Activated CD8-positive, alpha-beta T cell treated with anti-CD3 and anti-CD28 coated beads, Interleukin-2, amount 10 ng/mL, durations not matched to agents 7 days and 5 days (primary cell): ENCODE results near the gene IFRD1. TPM values are rescaled to one million over a fixed set of nuclear protein-coding genes. Genes with fewer than 3 reads are reported as not detected.
"Not testable (repeated sequence)": the region's sequence is repeated elsewhere in the genome, so short reads cannot be mapped to it uniquely, and the experiment has no call there.

Experiments used
- ATAC-seq: fragments of 150-1000 bp; cut with Tn5 transposase; one replicate; pipeline ENCODE4 v1.10.0; 2021; ENCODE audit warnings: moderate library complexity
- CTCF ChIA-PET: fragments of 350-600 bp; sonication (Branson Sonifier 250); formaldehyde crosslinking; loops from one replicate; lab custom pipeline; 2021; ENCODE audit warnings: antibody characterized with exemption; lab: Charles Lee
- POLR2A ChIA-PET: fragments of 350-600 bp; sonication (Branson Sonifier 250); formaldehyde crosslinking; loops from one replicate; lab custom pipeline; 2021; ENCODE audit warnings: antibody characterized with exemption; lab: Charles Lee
- DNase-seq: peaks from one replicate; pipeline ENCODE4 v3.0.0-alpha.2; 2020
- H3K27ac Mint-ChIP-seq: one replicate; pipeline ENCODE4 v1.8.0; 2021; ENCODE audit warnings: mild to moderate bottlenecking, mixed read lengths
- H3K27me3 Mint-ChIP-seq: one replicate; pipeline ENCODE4 v1.8.0; 2021; ENCODE audit warnings: low read depth, mixed read lengths
- H3K36me3 Mint-ChIP-seq: one replicate; pipeline ENCODE4 v1.8.0; 2021; ENCODE audit warnings: low read depth, mixed read lengths
- H3K4me1 Mint-ChIP-seq: one replicate; pipeline ENCODE4 v1.8.0; 2021; ENCODE audit warnings: low read depth, mixed read lengths
- H3K4me3 Mint-ChIP-seq: one replicate; pipeline ENCODE4 v1.8.0; 2021; ENCODE audit warnings: mild to moderate bottlenecking, mixed read lengths
- H3K9me3 Mint-ChIP-seq: one replicate; pipeline ENCODE4 v1.8.0; 2022; ENCODE audit warnings: mixed read lengths; ENCODE audit not compliant: insufficient read depth
- total RNA-seq, 2 experiments: library from RNA; stranded (reverse); gene quantifications; one replicate each; pipeline ENCODE4 v1.2.3, GENCODE V29; 2021

Gene IFRD1
- total RNA-seq, 2 experiments from 2014 or later = 40.1 to 42.5 TPM

GRCh38 chr7:112510001-112510742 is 59.9 kb downstream of the IFRD1 start:
- DNase-seq (no peak), ATAC-seq (no peak)
- POLR2A ChIA-PET = no interaction called here
- Mint-ChIP-seq H3K9me3 (no peaks in the 10 kb centered on the region), H3K36me3 (no peaks in the 10 kb centered on the region), H3K4me1 (peaks cover 5% of the 10 kb centered on the region), H3K4me3 (no peak overlapping the region), H3K27me3 (no peaks in the 10 kb centered on the region), H3K27ac (no peak overlapping the region)
- CTCF ChIA-PET = no interaction called here

GRCh38 chr7:112510743-112511110 is 60.5 kb downstream of the IFRD1 start:
- Mint-ChIP-seq H3K36me3 (no peaks in the 10 kb centered on the region), H3K4me3 (no peak overlapping the region), H3K27me3 (peaks cover 4% of the 10 kb centered on the region), H3K27ac (no peak overlapping the region), H3K9me3 (no peaks in the 10 kb centered on the region), H3K4me1 (peaks cover 5% of the 10 kb centered on the region)
- POLR2A ChIA-PET = no interaction called here
- CTCF ChIA-PET = no interaction called here
- ATAC-seq (no peak), DNase-seq (no peak)

GRCh38 chr7:112511451-112512202 is 61.4 kb downstream of the IFRD1 start:
- CTCF ChIA-PET = no interaction called here
- H3K36me3 Mint-ChIP-seq = no peaks in the 10 kb centered on the region
- ATAC-seq (no peak), DNase-seq (no peak)
- peaks cover 5% of the 10 kb centered on the region for H3K4me1 Mint-ChIP-seq
- H3K27me3 Mint-ChIP-seq = peaks cover 5% of the 10 kb centered on the region
- no peak overlapping the region for H3K27ac Mint-ChIP-seq
- no peaks in the 10 kb centered on the region for H3K9me3 Mint-ChIP-seq
- POLR2A ChIA-PET = no interaction called here
- no peak overlapping the region for H3K4me3 Mint-ChIP-seq

DNA sequence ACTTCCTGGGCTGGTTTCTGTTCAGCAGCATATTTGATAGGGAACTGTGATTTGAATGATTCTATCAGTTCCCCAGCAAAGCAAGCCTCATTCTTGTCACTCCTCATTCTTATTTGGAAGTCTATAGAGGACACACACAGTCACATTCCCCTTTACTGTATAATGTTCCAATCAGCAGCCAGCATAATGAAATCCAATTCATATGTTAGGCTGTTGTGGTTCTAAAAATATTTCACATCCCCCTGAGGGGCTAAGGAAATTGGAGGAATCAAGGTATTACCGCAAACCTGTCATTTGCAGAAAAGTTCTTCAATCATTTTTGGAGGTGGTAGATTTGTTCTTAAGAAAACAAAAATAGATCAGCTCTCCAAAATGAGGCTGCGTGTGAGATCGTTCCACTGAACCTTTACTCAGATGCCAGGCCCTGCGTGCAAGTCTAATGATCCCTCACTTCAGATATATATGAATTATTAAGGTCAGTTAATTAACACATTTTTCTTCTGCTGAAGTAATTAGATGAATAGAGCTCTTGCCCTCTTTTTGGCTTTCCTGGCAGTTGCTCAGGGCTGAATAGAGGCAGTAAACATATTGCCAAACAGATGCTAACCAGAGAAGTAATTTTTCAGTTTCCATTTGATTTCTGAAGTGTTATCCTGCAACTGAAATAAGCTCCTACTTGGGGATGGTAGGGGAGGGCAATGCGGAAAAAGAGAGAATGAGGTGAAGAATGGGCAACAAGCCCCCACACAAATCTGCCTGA is 62.4 kb downstream of the IFRD1 start:
- H3K4me1 Mint-ChIP-seq = peaks cover 5% of the 10 kb centered on the region
- no peaks in the 10 kb centered on the region for H3K9me3 Mint-ChIP-seq
- H3K27me3 Mint-ChIP-seq = peaks cover 11% of the 10 kb centered on the region
- CTCF ChIA-PET = no interaction called here
- H3K27ac Mint-ChIP-seq = no peak overlapping the region
- ATAC-seq (no peak), DNase-seq (no peak)
- H3K36me3 Mint-ChIP-seq = no peaks in the 10 kb centered on the region
- H3K4me3 Mint-ChIP-seq = no peak overlapping the region
- POLR2A ChIA-PET = no interaction called here

- POLR2A ChIA-PET = no interaction called here
- no peak overlapping the region for H3K4me3 Mint-ChIP-seq
- H3K9me3 Mint-ChIP-seq = no peaks in the 10 kb centered on the region
- CTCF ChIA-PET = no interaction called here
- H3K36me3 Mint-ChIP-seq = no peaks in the 10 kb centered on the region
- ATAC-seq (no peak), DNase-seq (no peak)
- no peaks in the 10 kb centered on the region for H3K4me1 Mint-ChIP-seq
- no peak overlapping the region for H3K27ac Mint-ChIP-seq
- peaks cover 18% of the 10 kb centered on the region for H3K27me3 Mint-ChIP-seq
Measured at GRCh38 chr7:112515989-112516388, 65.7 kb downstream of the IFRD1 start.

DNA sequence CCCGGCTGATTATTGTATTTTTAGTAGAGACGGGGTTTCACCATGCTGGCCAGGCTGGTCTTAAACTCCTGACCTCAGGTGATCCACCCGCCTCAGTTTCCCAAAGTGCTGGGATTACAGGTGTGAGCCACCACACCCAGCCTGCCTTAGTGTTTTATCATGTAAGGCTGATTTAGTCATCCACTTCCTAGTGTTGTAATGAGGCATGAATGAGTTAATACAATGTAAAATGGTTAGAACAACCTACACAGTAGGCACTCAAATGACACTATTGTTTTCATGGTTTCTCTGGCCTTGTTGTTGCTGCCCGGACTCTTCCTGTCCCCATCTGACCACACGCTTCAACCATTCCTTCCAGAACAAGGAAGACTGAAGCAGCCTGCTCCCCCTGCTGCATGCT is 66.2 kb downstream of the IFRD1 start:
- POLR2A ChIA-PET, H3K36me3 Mint-ChIP-seq, H3K4me1 Mint-ChIP-seq, CTCF ChIA-PET, DNase-seq, H3K27ac Mint-ChIP-seq, H3K4me3 Mint-ChIP-seq, ATAC-seq, H3K9me3 Mint-ChIP-seq: not testable (repeated sequence)
- H3K27me3 Mint-ChIP-seq = peaks cover 18% of the 10 kb centered on the region

DNA sequence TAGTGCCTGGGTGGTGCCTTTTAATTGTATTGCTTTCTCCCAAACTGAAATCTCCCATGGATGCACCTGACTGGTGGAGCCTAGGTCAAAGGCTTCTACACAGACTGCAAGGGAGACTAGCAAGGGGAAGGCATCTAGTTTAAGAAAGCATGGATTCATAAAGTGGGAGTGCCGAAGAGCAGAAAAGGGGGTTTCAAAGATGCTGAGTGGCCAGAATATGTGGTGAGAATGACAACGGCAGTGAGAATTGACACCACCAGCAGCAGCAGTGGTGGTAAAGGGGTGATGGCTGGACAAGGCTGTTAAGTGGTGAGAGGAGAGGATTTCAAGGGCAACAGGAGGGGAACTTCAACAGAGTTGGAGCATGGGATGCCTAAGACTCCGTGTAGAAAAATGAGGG is 67.2 kb downstream of the IFRD1 start:
- ChIA-PET POLR2A (no interaction called here), CTCF (no interaction called here)
- Mint-ChIP-seq H3K4me3 (no peak overlapping the region), H3K27ac (no peak overlapping the region), H3K4me1 (no peaks in the 10 kb centered on the region), H3K36me3 (no peaks in the 10 kb centered on the region), H3K9me3 (no peaks in the 10 kb centered on the region), H3K27me3 (peaks cover 20% of the 10 kb centered on the region)
- DNase-seq (no peak), ATAC-seq (no peak)

GRCh38 chr7:112520787-112521186 is 70.5 kb downstream of the IFRD1 start:
- Mint-ChIP-seq H3K4me3 (no peak overlapping the region), H3K27me3 (peaks cover 16% of the 10 kb centered on the region), H3K27ac (no peak overlapping the region), H3K36me3 (no peaks in the 10 kb centered on the region), H3K9me3 (no peaks in the 10 kb centered on the region), H3K4me1 (no peaks in the 10 kb centered on the region)
- DNase-seq (no peak), ATAC-seq (no peak)
- ChIA-PET POLR2A (no interaction called here), CTCF (no interaction called here)

DNA sequence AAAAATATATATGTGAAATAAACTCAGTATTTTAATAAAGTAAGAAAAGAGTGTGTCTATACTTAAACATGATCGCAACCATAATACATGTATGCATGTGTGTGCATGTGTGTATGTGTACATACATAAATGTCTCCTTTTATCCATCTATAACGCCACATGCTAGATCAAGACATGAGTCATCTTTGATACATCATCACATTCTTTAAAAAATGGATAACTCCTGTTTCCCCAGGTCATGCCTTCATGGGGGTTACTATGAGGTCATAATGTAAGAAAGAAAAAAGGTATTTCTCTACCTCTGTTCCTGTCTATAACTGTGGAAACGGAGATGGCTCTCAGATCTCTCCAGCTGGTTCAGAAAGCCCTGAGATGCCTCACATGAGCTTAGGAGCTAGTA is 71.7 kb downstream of the IFRD1 start:
- POLR2A ChIA-PET = no interaction called here
- ATAC-seq (no peak), DNase-seq (no peak)
- CTCF ChIA-PET = no interaction called here
- Mint-ChIP-seq H3K36me3 (no peaks in the 10 kb centered on the region), H3K4me3 (no peak overlapping the region), H3K27me3 (peaks cover 18% of the 10 kb centered on the region), H3K4me1 (no peaks in the 10 kb centered on the region), H3K9me3 (no peaks in the 10 kb centered on the region), H3K27ac (no peak overlapping the region)

DNA sequence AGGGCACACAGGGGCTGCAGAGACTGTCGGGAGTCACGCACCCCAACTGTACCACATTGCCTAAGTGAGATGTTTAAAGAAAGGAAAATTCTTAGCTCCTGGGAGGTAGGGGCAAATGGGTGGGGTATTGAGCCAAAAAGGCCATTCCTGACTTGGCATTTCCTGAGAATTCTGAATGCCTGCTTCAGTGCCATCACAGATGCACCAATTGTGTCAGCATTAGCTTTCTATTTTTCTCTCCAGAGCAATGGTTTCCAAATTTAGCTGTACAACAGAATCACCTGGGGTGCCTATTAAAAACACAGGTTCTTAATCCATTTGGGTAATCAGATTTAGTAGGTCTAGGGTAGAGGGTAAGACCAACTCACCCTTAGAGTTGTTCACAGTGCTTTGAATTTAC is 73.6 kb downstream of the IFRD1 start:
- Mint-ChIP-seq H3K27ac (no peak overlapping the region), H3K4me1 (no peaks in the 10 kb centered on the region), H3K9me3 (no peaks in the 10 kb centered on the region), H3K4me3 (no peak overlapping the region), H3K36me3 (no peaks in the 10 kb centered on the region), H3K27me3 (peaks cover 24% of the 10 kb centered on the region)
- no peak for DNase-seq
- no peak for ATAC-seq
- POLR2A ChIA-PET = no interaction called here
- CTCF ChIA-PET = no interaction called here
